ENCODE results near the gene FAM237B. TPM values are rescaled to one million over a fixed set of nuclear protein-coding genes. Genes with fewer than 3 reads are reported as not detected.

The FAM237B gene
- total RNA-seq, 1 donor from 2014 or later: not detected

GRCh38 chr7:90272242-90272641, 48.9 kb downstream of the FAM237B start:
- no peak overlapping the region for H3K4me3 Mint-ChIP-seq (ENCODE audit: low read depth)
- H3K9me3 Mint-ChIP-seq (ENCODE audit: low read depth): no peaks in the 10 kb centered on the region
- DNase-seq (ENCODE audit: low spot score, unreplicated experiment): no peak
- no peaks in the 10 kb centered on the region for H3K27me3 Mint-ChIP-seq
- peaks cover 9% of the 10 kb centered on the region for H3K4me1 Mint-ChIP-seq (ENCODE audit: low read depth)
- H3K27ac Mint-ChIP-seq: no peak overlapping the region
- no peaks in the 10 kb centered on the region for H3K36me3 Mint-ChIP-seq (ENCODE audit: insufficient read depth)
- TF ChIP-seq CTCF (IDR thresholded peaks at IDR 0.05; ENCODE audit: unreplicated experiment): no peak

GRCh38 chr7:90271753-90272152, 49.4 kb downstream of the FAM237B start:
- TF ChIP-seq CTCF (IDR thresholded peaks at IDR 0.05; ENCODE audit: unreplicated experiment): no peak
- H3K27me3 Mint-ChIP-seq: no peaks in the 10 kb centered on the region
- DNase-seq (ENCODE audit: low spot score, unreplicated experiment): no peak
- no peaks in the 10 kb centered on the region for H3K36me3 Mint-ChIP-seq (ENCODE audit: insufficient read depth)
- peaks cover 10% of the 10 kb centered on the region for H3K4me1 Mint-ChIP-seq (ENCODE audit: low read depth)
- no peaks in the 10 kb centered on the region for H3K9me3 Mint-ChIP-seq (ENCODE audit: low read depth)
- H3K27ac Mint-ChIP-seq: no peak overlapping the region
- no peak overlapping the region for H3K4me3 Mint-ChIP-seq (ENCODE audit: low read depth)

- H3K27ac Mint-ChIP-seq: no peak overlapping the region
- no peaks in the 10 kb centered on the region for H3K36me3 Mint-ChIP-seq (ENCODE audit: insufficient read depth)
- no peaks in the 10 kb centered on the region for H3K9me3 Mint-ChIP-seq (ENCODE audit: low read depth)
- H3K4me1 Mint-ChIP-seq (ENCODE audit: low read depth): peaks cover 6% of the 10 kb centered on the region
- H3K27me3 Mint-ChIP-seq: no peaks in the 10 kb centered on the region
- no peak overlapping the region for H3K4me3 Mint-ChIP-seq (ENCODE audit: low read depth)
- TF ChIP-seq CTCF (IDR thresholded peaks at IDR 0.05; ENCODE audit: unreplicated experiment): no peak
- no peak for DNase-seq (ENCODE audit: low spot score, unreplicated experiment)
Observed at GRCh38 chr7:90270431-90271178, 50.5 kb downstream of the FAM237B start.

- TF ChIP-seq CTCF (IDR thresholded peaks at IDR 0.05; ENCODE audit: unreplicated experiment): no peak
- Mint-ChIP-seq H3K9me3 (ENCODE audit: low read depth) (no peaks in the 10 kb centered on the region), H3K4me1 (ENCODE audit: low read depth) (peaks cover 6% of the 10 kb centered on the region), H3K4me3 (ENCODE audit: low read depth) (no peak overlapping the region), H3K27ac (no peak overlapping the region), H3K36me3 (ENCODE audit: insufficient read depth) (no peaks in the 10 kb centered on the region), H3K27me3 (no peaks in the 10 kb centered on the region)
- no peak for DNase-seq (ENCODE audit: low spot score, unreplicated experiment)
Observed at GRCh38 chr7:90269163-90269562, 51.9 kb downstream of the FAM237B start.

GRCh38 chr7:90267263-90267858, 53.7 kb downstream of the FAM237B start:
- DNase-seq (ENCODE audit: low spot score, unreplicated experiment): no peak
- H3K27me3 Mint-ChIP-seq: no peaks in the 10 kb centered on the region
- TF ChIP-seq CTCF (IDR thresholded peaks at IDR 0.05; ENCODE audit: unreplicated experiment): no peak
- no peaks in the 10 kb centered on the region for H3K9me3 Mint-ChIP-seq (ENCODE audit: low read depth)
- H3K27ac Mint-ChIP-seq: no peak overlapping the region
- no peak overlapping the region for H3K4me3 Mint-ChIP-seq (ENCODE audit: low read depth)
- no peaks in the 10 kb centered on the region for H3K36me3 Mint-ChIP-seq (ENCODE audit: insufficient read depth)
- H3K4me1 Mint-ChIP-seq (ENCODE audit: low read depth): peaks cover 6% of the 10 kb centered on the region

Measured in progenitor cell of endocrine pancreas (in vitro differentiated cells).